GM21390 (cell line): ENCODE data around the gene SH2D6.
"Not testable (repeated sequence)": the region's sequence is repeated elsewhere in the genome, so short reads cannot be mapped to it uniquely, and the experiment has no call there.

ENCODE experiments used
- ATAC-seq: cut with Tn5 transposase; IDR thresholded peaks from one replicate; pipeline ENCODE4 v1.9.1; 2021; ENCODE audit not compliant: unreplicated experiment

SH2D6 gene

GRCh38 chr2:85418132-85419008 is at the start of gene SH2D6:
TSS of gene SH2D6 (plus strand) at chr2:85418714. CDS start at chr2:85429466, 10,752 bp downstream.
- ATAC-seq = peak; percentile 83

GRCh38 chr2:85368921-85369320 is 49.6 kb upstream of the SH2D6 start:
- no peak for ATAC-seq

GRCh38 chr2:85369500-85369899 is 49.0 kb upstream of the SH2D6 start:
- no peak for ATAC-seq

GRCh38 chr2:85371045-85371444 is 47.5 kb upstream of the SH2D6 start:
- ATAC-seq = no peak

GRCh38 chr2:85376291-85377065 is 42.0 kb upstream of the SH2D6 start:
- no peak for ATAC-seq

GRCh38 chr2:85377083-85377482 is 41.4 kb upstream of the SH2D6 start:
- ATAC-seq = no peak

GRCh38 chr2:85378257-85378656 is 40.3 kb upstream of the SH2D6 start:
- ATAC-seq = no peak

- no peak for ATAC-seq
Measured at GRCh38 chr2:85380048-85380447, 38.5 kb upstream of the SH2D6 start.

GRCh38 chr2:85383151-85383550 is 35.4 kb upstream of the SH2D6 start:
- not testable (repeated sequence) for ATAC-seq

GRCh38 chr2:85383850-85384249 is 34.7 kb upstream of the SH2D6 start:
- no peak for ATAC-seq

- no peak for ATAC-seq
Measured at GRCh38 chr2:85385746-85386145, 32.8 kb upstream of the SH2D6 start.

GRCh38 chr2:85387754-85388153 is 30.8 kb upstream of the SH2D6 start:
- no peak for ATAC-seq

- ATAC-seq = no peak
Measured at GRCh38 chr2:85388878-85389538, 29.5 kb upstream of the SH2D6 start.

- no peak for ATAC-seq
Measured at GRCh38 chr2:85390941-85391669, 27.4 kb upstream of the SH2D6 start.

GRCh38 chr2:85393836-85394235 is 24.7 kb upstream of the SH2D6 start:
- ATAC-seq = no peak

GRCh38 chr2:85394261-85394681 is 24.2 kb upstream of the SH2D6 start:
- no peak for ATAC-seq

GRCh38 chr2:85394976-85395375 is 23.5 kb upstream of the SH2D6 start:
- no peak for ATAC-seq

- ATAC-seq = no peak
Measured at GRCh38 chr2:85395912-85396475, 22.5 kb upstream of the SH2D6 start.

- ATAC-seq = no peak
Measured at GRCh38 chr2:85396531-85397470, 21.7 kb upstream of the SH2D6 start.
